HG03095 (cell line): Measurements from ENCODE around the gene MCRIP2.

ENCODE experiments used
- ATAC-seq: cut with Tn5 transposase; IDR thresholded peaks from one replicate; pipeline ENCODE4 v1.9.1; 2021; ENCODE audit warnings: moderate library complexity; ENCODE audit not compliant: unreplicated experiment

MCRIP2 gene

DNA sequence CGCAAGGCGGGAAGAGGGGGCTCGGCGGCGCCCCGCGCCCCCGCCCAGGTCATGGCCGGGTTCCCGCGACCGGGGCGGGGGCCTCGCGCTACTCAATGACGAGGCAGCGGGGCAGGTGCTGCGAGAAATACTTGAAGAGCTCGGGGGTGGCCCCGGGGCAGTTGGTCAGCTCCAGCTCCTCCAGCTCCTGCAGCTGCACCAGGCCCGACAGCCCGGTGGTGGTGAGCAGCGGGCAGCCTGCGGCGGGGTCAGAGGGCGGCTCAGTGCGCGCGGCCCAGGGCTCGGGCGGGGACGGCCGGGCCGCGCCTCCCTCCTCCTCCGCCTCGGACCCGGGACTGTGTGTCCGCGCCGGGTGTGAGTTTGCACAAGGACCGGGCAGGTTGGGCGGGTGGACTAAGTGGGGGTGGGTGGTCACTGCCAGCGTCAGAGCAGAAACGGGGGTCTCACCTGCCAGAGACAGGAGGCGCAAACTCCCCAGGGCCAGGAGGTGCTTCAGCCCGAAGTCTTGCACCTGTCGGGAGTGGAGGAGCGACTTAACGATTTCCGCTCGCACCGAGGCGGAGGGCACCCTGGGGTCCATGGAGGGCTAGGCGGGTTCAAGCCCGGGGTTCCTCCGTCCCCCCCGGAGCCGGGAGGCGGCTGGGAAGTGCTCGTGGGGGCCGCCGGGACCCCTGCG is 52.7 kb downstream of the MCRIP2 start:
- no peak for ATAC-seq

DNA sequence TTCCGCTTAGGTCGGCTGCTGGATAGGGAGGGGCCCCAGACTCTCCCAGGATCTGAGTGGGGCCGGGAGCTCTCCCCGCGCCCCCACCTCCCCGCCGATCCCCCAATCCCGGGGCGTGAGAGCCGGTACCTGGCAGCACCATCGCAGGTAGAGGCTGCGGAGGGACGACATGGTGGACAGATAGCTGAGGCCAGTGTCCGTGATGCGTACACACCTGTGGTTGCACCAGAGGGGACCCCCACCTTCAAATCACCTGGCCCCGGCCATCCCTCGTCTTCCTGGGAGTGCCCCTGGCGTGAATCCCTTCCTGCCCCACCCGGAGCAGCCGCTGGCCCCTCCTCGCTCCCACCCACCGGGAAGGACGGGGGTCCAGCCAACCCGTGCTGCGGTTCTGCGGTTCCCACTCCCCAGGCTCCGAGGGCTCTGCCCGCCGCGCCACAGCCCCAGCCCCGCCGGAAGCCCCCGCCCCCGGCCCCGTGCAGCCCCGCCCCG is 53.3 kb downstream of the MCRIP2 start:
- ATAC-seq, result no peak

DNA sequence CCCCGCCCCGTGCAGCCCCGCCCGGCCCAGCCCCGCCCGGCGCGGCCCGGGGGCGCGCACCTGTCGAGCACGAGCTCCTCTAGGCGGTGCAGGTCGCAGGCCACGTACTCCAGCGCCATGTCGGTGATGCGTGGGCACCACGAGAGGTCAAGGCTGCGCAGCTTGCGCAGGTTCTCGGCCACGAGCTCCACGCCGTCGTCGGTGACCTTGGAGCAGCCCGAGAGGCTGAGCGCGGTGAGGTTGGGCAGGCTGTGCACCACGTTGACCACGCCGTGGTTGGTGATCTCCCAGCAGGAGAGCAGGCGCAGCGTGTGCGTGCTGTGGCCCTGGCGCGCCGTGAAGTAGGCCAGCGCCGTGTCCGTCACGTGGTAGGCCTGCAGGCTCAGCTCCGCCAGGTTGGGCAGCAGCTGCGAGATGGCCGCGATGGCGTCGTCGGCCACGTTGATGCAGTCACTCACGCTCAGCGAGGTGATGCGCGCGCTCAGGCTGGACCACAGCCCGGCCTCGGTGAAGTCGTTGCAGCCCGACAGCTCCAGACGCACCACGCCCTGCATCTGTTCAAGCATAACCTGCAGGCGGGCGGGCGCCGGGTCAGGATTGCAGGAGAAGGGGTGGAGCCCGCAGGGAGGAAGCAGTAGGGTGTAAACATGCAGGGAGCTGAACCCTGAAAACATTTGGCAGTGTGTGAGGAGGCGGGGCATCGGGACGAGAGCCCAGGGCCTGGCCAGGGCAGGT is 53.9 kb downstream of the MCRIP2 start:
- no peak for ATAC-seq
